GM19452 (cell line): ENCODE measurements around the gene ARHGAP42.

Experiments
- ATAC-seq: cut with Tn5 transposase; IDR thresholded peaks from one replicate; pipeline ENCODE4 v1.9.1; 2021; ENCODE audit not compliant: unreplicated experiment

The ARHGAP42 gene

DNA sequence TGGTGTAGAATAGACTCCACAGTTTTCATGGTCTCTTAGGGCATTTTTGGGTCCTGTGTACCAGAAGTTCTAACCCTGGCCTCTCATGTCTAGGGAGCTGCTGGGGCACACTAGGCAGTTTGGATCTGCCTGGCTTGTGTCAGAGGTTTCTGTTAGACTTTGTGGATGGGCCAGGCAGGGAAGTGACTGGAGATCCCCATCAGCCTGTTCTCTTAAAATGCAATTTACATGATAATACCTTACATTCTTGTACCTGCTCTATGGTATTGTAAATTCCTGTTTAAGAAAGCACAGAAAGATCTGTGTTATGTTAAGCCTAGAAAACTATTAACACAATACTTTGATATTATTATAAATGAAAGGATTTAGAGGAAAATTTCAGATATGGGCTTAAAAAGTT is 104.0 kb downstream of the ARHGAP42 start:
- no peak for ATAC-seq

DNA sequence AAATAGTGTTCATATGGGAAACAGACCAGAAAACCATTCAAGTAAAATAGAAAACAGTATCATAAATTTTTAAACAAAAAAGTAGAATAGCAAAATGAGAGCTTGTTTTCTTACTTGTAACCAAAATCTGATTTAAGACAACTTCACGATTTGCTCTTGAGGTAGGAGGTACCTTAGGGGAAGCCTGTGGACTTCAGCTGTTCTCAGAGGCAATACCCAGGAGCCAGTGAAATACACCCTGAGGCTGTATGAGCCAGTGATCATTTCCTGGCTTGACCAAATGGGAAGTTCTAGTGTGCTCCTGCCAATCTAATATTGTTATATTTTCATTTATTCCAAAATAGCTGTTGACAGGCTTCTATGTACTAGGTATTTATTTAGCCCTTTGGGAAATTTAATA is 104.8 kb downstream of the ARHGAP42 start:
- no peak for ATAC-seq

DNA sequence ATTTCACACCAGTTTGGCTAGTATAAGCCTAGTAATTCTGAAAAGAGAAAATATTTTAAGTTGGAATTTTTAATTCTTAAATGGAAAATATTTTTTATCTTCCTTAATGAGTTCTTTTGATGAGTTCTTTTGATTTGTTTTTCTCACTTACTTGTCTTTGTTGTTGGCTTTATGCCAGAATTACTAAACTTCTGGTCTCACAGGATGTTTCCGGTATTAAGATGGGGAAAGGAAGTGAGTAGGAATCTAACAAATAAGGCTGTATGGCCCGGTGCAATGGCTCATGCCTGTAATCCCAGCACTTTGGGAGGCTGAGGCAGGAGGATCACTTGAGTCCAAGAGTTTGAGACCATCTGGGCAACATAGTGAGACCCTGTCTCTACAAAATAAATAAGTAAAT is 106.4 kb downstream of the ARHGAP42 start:
- ATAC-seq: no peak

GRCh38 chr11:100794446-100794845 is 107.4 kb downstream of the ARHGAP42 start:
- ATAC-seq: no peak

DNA sequence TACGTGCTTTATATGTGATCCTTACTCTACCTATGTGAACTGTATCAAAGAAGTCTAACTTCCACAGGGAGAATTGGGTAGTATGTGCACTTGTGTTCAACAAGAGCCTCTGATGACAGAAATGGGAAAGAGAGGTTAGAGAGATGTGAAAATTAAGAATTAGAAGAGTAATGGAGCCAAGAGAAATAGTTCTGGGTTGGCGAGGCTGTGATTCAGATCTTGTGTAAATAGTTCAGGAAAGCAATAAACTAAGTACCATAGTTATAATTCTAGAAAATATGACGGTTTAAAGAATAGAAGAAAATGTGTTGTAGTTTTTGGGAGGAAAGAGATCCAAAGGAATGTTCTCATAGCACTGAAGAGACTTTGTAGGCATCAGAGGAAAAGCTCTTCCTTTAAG is 112.4 kb downstream of the ARHGAP42 start:
- no peak for ATAC-seq

- no peak for ATAC-seq
These were observed 113.1 kb downstream of the ARHGAP42 start for GRCh38 chr11:100800202-100800601.

GRCh38 chr11:100801225-100801999 is 114.3 kb downstream of the ARHGAP42 start:
- no peak for ATAC-seq

- no peak for ATAC-seq
These were observed 118.6 kb downstream of the ARHGAP42 start for GRCh38 chr11:100805506-100806199.

GRCh38 chr11:100806296-100806695 is 119.2 kb downstream of the ARHGAP42 start:
- no peak for ATAC-seq

GRCh38 chr11:100808904-100809491 is 121.9 kb downstream of the ARHGAP42 start:
- ATAC-seq: no peak

GRCh38 chr11:100810146-100810545 is 123.1 kb downstream of the ARHGAP42 start:
- ATAC-seq: no peak

DNA sequence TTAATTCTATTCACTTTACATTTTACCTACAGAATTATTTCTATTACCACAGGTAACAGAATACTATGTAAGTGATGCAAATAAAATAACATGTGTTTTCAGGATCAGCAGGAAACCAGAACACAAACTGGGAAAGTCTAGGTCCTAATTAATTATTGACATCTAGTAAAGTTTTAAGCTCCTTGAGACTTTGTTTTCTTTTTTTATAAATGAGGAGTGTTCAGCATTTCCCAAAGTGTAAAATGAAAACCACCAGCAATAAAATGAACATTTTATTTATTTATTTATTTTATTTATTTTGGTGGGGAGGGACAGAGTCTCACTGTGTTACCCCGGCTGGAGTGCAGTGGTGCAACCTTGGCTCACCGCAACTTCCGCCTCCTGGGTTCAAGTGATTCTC is 123.6 kb downstream of the ARHGAP42 start:
- no peak for ATAC-seq

DNA sequence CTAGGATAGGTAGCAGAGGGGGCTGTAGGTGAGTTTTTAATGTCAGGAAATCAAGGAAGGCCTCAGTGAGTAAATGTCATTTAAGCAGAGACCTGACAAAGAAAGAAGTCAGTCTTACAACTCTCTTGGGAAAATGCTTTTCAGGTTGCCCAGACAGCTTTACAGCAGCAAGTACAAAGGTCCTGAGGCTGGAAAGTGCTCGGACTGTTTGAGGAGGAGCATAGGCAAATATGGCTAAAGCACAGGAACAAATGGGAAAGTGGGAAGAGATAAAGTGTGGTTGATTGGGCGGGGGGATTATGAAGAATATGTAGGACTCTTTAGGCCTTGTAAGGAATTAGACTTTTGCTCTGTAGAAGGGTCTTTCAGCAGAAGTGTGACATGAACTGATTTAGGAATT is 125.4 kb downstream of the ARHGAP42 start:
- ATAC-seq: no peak

DNA sequence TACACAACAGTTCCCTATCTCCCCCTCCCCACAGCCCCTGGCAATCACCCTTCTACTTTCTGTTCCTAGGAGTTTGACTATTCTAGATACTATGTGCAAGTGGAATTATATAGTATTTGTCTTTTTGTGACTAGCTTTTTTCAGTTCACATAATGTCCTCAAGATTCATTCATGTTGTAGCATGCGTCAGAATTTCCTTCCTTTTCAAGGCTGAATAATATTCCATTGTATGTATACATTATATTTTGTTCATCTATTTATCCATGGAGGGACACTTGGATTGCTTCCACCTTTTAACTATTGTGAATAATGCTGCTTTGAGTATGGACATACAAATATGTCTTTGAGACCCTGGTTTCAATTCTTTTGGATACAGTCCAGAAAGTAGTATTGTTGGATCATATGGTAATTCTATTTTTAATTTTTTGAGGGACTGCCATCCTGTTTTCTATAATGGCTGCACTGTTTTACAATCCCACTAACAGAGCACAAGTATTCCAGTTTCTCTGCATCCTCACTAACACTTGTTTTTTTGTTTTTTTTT is 128.8 kb downstream of the ARHGAP42 start:
- no peak for ATAC-seq

GRCh38 chr11:100816823-100817222 is 129.7 kb downstream of the ARHGAP42 start:
- no peak for ATAC-seq

- ATAC-seq: no peak
These were observed 130.5 kb downstream of the ARHGAP42 start for GRCh38 chr11:100817620-100818019.

- no peak for ATAC-seq
These were observed 133.5 kb downstream of the ARHGAP42 start for GRCh38 chr11:100820621-100821020.

- no peak for ATAC-seq
These were observed 134.1 kb downstream of the ARHGAP42 start for GRCh38 chr11:100821198-100821597.

GRCh38 chr11:100823360-100823759 is 136.3 kb downstream of the ARHGAP42 start:
- ATAC-seq: no peak

- ATAC-seq: no peak
These were observed 137.1 kb downstream of the ARHGAP42 start for GRCh38 chr11:100824041-100824809.

- no peak for ATAC-seq
These were observed 138.5 kb downstream of the ARHGAP42 start for GRCh38 chr11:100825626-100826025.
